Common myeloid progenitor, CD34-positive (primary cell): ENCODE data around the gene ARID3A.

Experiments
- CTCF ChIA-PET: fragments of 350-600 bp; sonication (Branson Sonifier 250); formaldehyde crosslinking; loops from one replicate; lab custom pipeline; 2021; ENCODE audit warnings: antibody characterized with exemption; lab: Charles Lee
- POLR2A ChIA-PET: fragments of 350-600 bp; sonication (Branson Sonifier 250); formaldehyde crosslinking; loops from one replicate; lab custom pipeline; 2021; ENCODE audit warnings: antibody characterized with exemption; lab: Charles Lee
- DNase-seq, 3 donors: peaks; one replicate each; pipeline versions ENCODE4 v3.0.0 to v3.0.0-alpha.2; 2013
- H3K27ac ChIP-seq, 2 experiments: 1 replicate in 1 of 2; 2 replicates in 1 of 2; pipeline ENCODE4 v1.7.0; 2013; ENCODE audit warnings: inconsistent platforms in 2 of 2, low read length in 2 of 2, mild to moderate bottlenecking in 2 of 2, low read depth in 1 of 2, moderate library complexity in 1 of 2; ENCODE audit not compliant: severe bottlenecking in 2 of 2, insufficient read depth in 1 of 2, poor library complexity in 1 of 2
- H3K27me3 ChIP-seq, 5 experiments: replicated peaks in 2 of 5; 1 replicate in 3 of 5; 2 replicates in 2 of 5; pipeline versions ENCODE4 v1.6.1 to v1.7.0; 2013; ENCODE audit warnings: low read length in 4 of 5, mild to moderate bottlenecking in 2 of 5, moderate library complexity in 2 of 5, inconsistent platforms in 1 of 5; ENCODE audit not compliant: insufficient read depth in 5 of 5, control insufficient read depth in 4 of 5
- H3K36me3 ChIP-seq, 4 experiments: 1 replicate in 2 of 4; 2 replicates in 2 of 4; pipeline versions ENCODE4 v1.6.1 to v1.7.0; 2013; ENCODE audit warnings: low read length in 3 of 4, control low read depth in 1 of 4, mild to moderate bottlenecking in 1 of 4; ENCODE audit not compliant: control insufficient read depth in 4 of 4, insufficient read depth in 4 of 4
- H3K4me1 ChIP-seq, 4 experiments: 1 replicate in 3 of 4; 2 replicates in 1 of 4; pipeline versions ENCODE4 v1.6.1 to v1.7.1; 2013; ENCODE audit warnings: low read length in 3 of 4, mild to moderate bottlenecking in 3 of 4, control low read depth in 1 of 4, inconsistent platforms in 1 of 4, moderate library complexity in 1 of 4; ENCODE audit not compliant: control insufficient read depth in 4 of 4, insufficient read depth in 4 of 4; ENCODE audit errors: control extremely low read depth in 1 of 4
- H3K4me3 ChIP-seq, 7 experiments: 1 replicate in 4 of 7; 2 replicates in 3 of 7; pipeline versions ENCODE4 v1.5.1 to v1.7.0; 2013; ENCODE audit warnings: mild to moderate bottlenecking in 7 of 7, low read length in 6 of 7, moderate library complexity in 6 of 7, inconsistent platforms in 2 of 7, low read depth in 2 of 7, control low read depth in 1 of 7; ENCODE audit not compliant: insufficient read depth in 4 of 7, control insufficient read depth in 1 of 7; ENCODE audit errors: extremely low read depth in 1 of 7
- H3K9me3 ChIP-seq, 5 experiments: 1 replicate in 4 of 5; 2 replicates in 1 of 5; pipeline versions ENCODE4 v1.6.1 to v1.7.1; 2013; ENCODE audit warnings: low read length in 4 of 5, mild to moderate bottlenecking in 2 of 5, inconsistent platforms in 1 of 5, low read depth in 1 of 5, moderate library complexity in 1 of 5; ENCODE audit not compliant: control insufficient read depth in 4 of 5, insufficient read depth in 2 of 5; ENCODE audit errors: control extremely low read depth in 1 of 5
- WGBS: methylation state at CpG from one replicate; pipeline ENCODE4 v1.1.5; 2013; ENCODE audit not compliant: insufficient coverage; 5-methylcytosine and 5-hydroxymethylcytosine counted together

ARID3A gene

DNA sequence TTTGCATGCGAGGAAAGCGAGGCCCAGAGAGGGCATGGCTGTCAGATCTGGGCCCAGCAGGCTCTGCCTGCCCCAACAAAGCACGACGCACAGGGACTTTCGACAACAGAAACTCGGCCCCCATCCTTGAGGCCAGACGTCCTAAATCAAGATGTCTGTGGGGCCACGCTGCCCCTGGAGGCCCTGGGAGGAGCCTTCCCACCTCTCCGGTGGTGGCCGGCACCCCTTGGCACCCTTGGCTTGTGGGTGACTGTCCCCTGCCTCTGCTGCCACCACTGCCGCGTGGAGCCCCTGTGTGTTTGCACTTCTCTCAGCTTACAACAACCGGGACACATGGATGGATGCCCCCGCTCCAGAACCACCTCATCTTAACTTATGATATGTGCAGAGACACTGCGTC lies 62.7 kb downstream of the ARID3A start:
- no peaks in the 10 kb centered on the region for H3K27me3 ChIP-seq
- peaks cover 17 to 66% (median 46%) of the 10 kb centered on the region in 4 experiments for H3K36me3 ChIP-seq
- ChIA-PET POLR2A (no interaction called here), CTCF (interaction anchor here (0.7 kb wide), 1 partner anchor 30 kb away, joined by 4 read pairs; no protein-coding TSS in a partner anchor)
- H3K27ac ChIP-seq = no peak overlapping the region
- H3K4me3 ChIP-seq = no peak overlapping the region
- 97% methylated on average over 14 of the region's 15 CpGs for whole genome bisulfite sequencing
- peaks cover 0 to 23% (median 11%) of the 10 kb centered on the region in 4 experiments for H3K4me1 ChIP-seq
- DNase-seq = no peak
- no peaks in the 10 kb centered on the region for H3K9me3 ChIP-seq

DNA sequence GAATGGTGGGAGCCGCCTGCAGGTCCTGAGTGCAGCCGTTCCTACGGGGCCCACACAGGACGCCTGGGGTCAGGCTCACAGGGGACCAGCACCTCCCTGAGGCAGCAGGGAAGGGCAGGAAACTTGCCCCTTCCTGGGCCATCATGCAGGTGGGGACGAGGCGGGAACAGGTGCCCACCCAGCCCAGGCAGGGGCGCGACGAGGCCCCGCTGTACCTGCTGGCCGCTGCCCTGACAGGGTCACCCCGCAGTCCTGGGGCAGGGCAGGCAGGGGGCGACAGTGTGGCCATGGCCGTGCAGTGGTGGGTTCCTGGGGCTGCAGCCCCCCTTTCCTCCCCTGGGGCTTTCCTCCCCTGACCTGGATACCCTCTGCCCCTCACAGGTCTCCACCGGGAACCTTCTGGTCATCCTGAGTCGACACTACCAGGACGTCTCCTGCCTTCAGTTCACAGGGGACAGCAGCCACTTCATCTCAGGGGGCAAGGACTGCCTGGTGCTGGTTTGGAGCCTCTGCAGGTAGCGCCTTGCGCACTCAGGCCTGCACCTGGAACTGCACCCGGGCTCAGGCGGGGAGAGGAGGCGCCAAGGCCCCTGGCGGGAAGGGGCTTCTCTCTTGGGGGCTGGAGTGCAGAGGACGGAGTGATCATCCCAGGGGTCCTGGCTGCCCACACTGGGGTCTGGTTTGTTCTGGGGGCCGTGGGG lies 63.7 kb downstream of the ARID3A start:
- DNase-seq = no peak
- H3K27me3 ChIP-seq = no peaks in the 10 kb centered on the region
- no peaks in the 10 kb centered on the region for H3K9me3 ChIP-seq
- 97% methylated on average over 24 of the region's 25 CpGs for WGBS
- peaks cover 0 to 15% (median 5%) of the 10 kb centered on the region in 4 experiments for H3K4me1 ChIP-seq
- CTCF ChIA-PET = no interaction called here
- POLR2A ChIA-PET = interaction anchor here (0.6 kb wide), 1 partner anchor 142 kb away, joined by 3 read pairs; no protein-coding TSS in a partner anchor
- H3K27ac ChIP-seq = no peak overlapping the region
- H3K36me3 ChIP-seq = peaks cover 17 to 76% (median 50%) of the 10 kb centered on the region in 4 experiments
- H3K4me3 ChIP-seq = no peak overlapping the region

DNA sequence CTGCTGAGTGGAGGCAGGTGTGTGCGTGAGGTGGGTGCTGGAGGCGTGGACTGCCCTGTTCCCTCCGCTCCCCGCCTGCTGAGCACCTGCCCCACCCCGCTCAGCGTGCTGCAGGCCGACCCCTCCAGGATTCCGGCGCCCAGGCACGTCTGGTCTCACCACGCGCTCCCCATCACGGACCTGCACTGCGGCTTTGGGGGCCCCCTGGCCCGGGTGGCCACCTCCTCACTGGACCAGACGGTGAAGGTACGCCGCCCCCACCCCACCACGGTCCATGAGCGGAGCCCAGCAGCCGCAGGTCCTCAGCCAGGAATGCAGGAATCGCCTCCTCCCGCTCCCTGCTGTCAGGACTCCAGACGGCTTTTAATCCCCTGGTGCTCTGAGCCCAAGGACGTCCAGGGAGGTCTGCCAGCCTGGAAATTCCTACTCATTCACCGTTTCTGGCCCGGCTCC lies 64.3 kb downstream of the ARID3A start:
- ChIA-PET CTCF (no interaction called here), POLR2A (no interaction called here)
- DNase-seq = no peak
- 92% methylated on average over 23 of the region's 27 CpGs for WGBS
- no peaks in the 10 kb centered on the region for H3K27me3 ChIP-seq
- no peak overlapping the region for H3K27ac ChIP-seq
- H3K36me3 ChIP-seq = peaks cover 17 to 82% (median 52%) of the 10 kb centered on the region in 4 experiments
- H3K4me3 ChIP-seq = no peak overlapping the region
- no peaks in the 10 kb centered on the region for H3K9me3 ChIP-seq
- peaks cover 0 to 9% (median 0%) of the 10 kb centered on the region in 4 experiments for H3K4me1 ChIP-seq

DNA sequence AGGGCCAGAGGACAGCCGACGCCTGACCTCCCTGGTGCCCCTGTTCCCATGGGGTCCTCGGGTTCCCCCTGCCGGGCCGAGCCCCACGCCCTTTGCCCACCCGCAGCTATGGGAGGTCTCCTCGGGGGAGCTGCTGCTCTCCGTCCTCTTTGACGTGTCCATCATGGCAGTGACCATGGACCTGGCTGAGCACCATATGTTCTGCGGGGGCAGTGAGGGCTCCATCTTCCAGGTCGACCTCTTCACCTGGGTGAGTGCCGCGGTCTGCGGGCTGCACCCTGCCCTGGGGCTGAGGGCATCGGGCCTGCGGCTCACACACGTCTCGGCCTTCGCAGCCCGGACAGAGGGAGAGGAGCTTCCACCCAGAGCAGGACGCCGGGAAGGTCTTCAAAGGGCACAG lies 64.9 kb downstream of the ARID3A start:
- Histone ChIP-seq H3K27me3 (peaks cover 0 to 4% (median under 1%) of the 10 kb centered on the region in 5 experiments), H3K27ac (no peak overlapping the region), H3K36me3 (peaks cover 16 to 77% (median 52%) of the 10 kb centered on the region in 4 experiments), H3K4me1 (peaks cover 0 to 3% (median under 1%) of the 10 kb centered on the region in 4 experiments), H3K4me3 (no peak overlapping the region), H3K9me3 (no peaks in the 10 kb centered on the region)
- ChIA-PET POLR2A (no interaction called here), CTCF (no interaction called here)
- 97% methylated on average over 21 of the region's 23 CpGs for WGBS
- DNase-seq = no peak

DNA sequence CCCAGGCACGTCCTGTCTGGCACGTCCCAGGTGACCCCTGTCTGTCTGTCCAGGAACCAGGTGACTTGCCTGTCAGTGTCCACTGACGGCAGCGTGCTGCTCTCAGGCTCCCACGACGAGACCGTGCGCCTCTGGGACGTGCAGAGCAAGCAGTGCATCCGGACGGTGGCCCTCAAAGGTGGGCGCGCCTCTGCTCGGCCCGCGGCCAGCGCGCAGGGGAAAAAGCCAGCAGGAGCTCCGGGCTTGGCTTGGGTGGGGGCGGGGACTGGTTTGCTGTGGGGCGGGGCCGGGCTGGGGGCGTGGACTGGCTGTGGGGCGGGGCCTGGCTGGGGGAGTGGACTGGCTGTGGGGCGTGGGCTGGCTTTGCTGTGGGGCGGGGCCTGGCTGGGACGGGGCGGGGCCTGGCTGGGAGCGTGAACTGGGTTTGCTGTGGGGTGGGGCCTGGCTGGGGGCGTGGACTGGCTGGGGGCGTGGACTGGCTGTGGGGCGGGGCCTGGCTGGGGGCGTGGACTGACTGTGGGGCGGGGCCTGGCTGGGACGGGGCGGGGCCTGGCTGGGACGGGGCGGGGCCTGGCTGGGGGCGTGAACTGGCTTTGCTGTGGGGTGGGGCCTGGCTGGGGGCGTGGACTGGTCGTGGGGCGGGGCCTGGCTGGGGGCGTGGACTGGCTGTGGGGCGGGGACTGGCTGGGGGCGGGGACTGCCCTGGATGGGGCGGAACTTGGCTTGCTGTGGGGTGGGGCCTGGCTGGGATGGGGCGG lies 65.5 kb downstream of the ARID3A start:
- Histone ChIP-seq H3K27ac (no peak overlapping the region), H3K36me3 (peaks cover 12 to 72% (median 49%) of the 10 kb centered on the region in 4 experiments), H3K4me3 (no peak overlapping the region), H3K27me3 (peaks cover 0 to 9% (median 2%) of the 10 kb centered on the region in 5 experiments), H3K4me1 (peaks cover 0 to 8% (median 6%) of the 10 kb centered on the region in 4 experiments), H3K9me3 (no peaks in the 10 kb centered on the region)
- DNase-seq = peak; percentile 48 to 70 (median 53)
- ChIA-PET CTCF (no interaction called here), POLR2A (no interaction called here)
- WGBS = 96% methylated on average over 18 of the region's 47 CpGs

DNA sequence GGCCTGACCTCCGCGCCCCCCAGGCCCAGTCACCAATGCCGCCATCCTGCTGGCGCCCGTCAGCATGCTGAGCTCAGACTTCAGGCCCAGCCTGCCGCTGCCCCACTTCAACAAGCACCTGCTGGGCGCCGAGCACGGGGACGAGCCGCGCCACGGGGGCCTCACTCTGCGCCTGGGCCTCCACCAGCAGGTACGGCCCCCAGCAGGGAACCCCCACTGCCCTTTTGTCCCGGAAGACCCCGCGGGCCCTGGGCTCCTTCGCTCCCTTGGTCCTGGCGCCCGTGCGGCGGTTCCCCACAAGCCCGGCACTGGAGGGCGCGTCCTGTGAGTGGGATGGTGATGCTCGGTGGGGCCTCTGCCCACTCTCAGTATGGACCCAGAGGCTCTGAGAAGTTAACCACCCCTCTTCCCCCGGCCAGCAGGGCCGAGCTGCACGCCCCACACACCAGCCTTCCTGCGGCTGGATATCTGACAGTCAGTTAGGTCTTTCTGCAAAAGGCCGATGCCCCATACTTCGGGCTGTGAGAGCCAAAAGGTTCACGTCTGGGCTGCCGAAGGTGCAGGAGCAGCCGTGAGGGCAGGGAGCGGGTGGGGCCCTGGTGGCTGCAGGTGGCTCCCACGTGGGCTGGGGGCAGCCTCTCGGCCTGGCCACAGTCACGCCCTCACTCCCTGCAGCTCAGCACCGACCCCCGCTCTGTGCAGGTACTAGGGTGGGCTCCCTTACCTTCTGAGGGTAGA lies 66.3 kb downstream of the ARID3A start:
- POLR2A ChIA-PET = no interaction called here
- CTCF ChIA-PET = no interaction called here
- WGBS = 97% methylated on average over 38 of the region's 42 CpGs
- Histone ChIP-seq H3K9me3 (no peaks in the 10 kb centered on the region), H3K36me3 (peaks cover 12 to 67% (median 42%) of the 10 kb centered on the region in 4 experiments), H3K27ac (no peak overlapping the region), H3K27me3 (peaks cover 0 to 15% (median 2%) of the 10 kb centered on the region in 5 experiments), H3K4me3 (no peak overlapping the region), H3K4me1 (peaks cover 0 to 12% (median 11%) of the 10 kb centered on the region in 4 experiments)
- DNase-seq = no peak
